Stimulated activated CD8-positive, alpha-beta memory T cell treated with anti-CD3 and anti-CD28 coated beads, Interleukin-15, amount 100 ng/mL, for 4 hours (primary cell): ENCODE measurements around the gene RNASE1.
"Not testable (repeated sequence)": the region's sequence is repeated elsewhere in the genome, so short reads cannot be mapped to it uniquely, and the experiment has no call there.

ENCODE experiments used
- DNase-seq, 2 donors: peaks; one replicate each; pipeline ENCODE4 v3.0.0-alpha.2; 2020; ENCODE audit warnings: low read depth in 2 of 2

RNASE1 gene

GRCh38 chr14:20802341-20803084 is at the start of gene RNASE1:
Gene RNASE1 (minus strand): TSS chr14:20802844. CDS start chr14:20802068, 776 bp downstream.
- DNase-seq: no peak

- DNase-seq: no peak
These were observed 46.4 kb upstream of the RNASE1 start for GRCh38 chr14:20848955-20849570.

- no peak for DNase-seq
These were observed 45.8 kb upstream of the RNASE1 start for GRCh38 chr14:20848316-20848954.

GRCh38 chr14:20846560-20846959 is 43.9 kb upstream of the RNASE1 start:
- no peak for DNase-seq

GRCh38 chr14:20841096-20841495 is 38.5 kb upstream of the RNASE1 start:
- DNase-seq: no peak

- DNase-seq: no peak
These were observed 35.2 kb upstream of the RNASE1 start for GRCh38 chr14:20837831-20838230.

GRCh38 chr14:20836668-20837338 is 34.2 kb upstream of the RNASE1 start:
- DNase-seq: no peak

GRCh38 chr14:20834899-20835298 is 32.3 kb upstream of the RNASE1 start:
- DNase-seq: no peak

- DNase-seq: no peak
These were observed 28.2 kb upstream of the RNASE1 start for GRCh38 chr14:20830831-20831230.

- DNase-seq: not testable (repeated sequence)
These were observed 25.5 kb upstream of the RNASE1 start for GRCh38 chr14:20828024-20828694.

- DNase-seq: no peak
These were observed 24.7 kb upstream of the RNASE1 start for GRCh38 chr14:20827326-20827725.

- not testable (repeated sequence) for DNase-seq
These were observed 24.0 kb upstream of the RNASE1 start for GRCh38 chr14:20826666-20827065.

- DNase-seq: no peak
These were observed 21.2 kb upstream of the RNASE1 start for GRCh38 chr14:20823859-20824258.

- DNase-seq: not testable (repeated sequence)
These were observed 19.0 kb upstream of the RNASE1 start for GRCh38 chr14:20821521-20822108.

GRCh38 chr14:20820063-20820904 is 17.6 kb upstream of the RNASE1 start:
- DNase-seq: no peak

- no peak for DNase-seq
These were observed 16.2 kb upstream of the RNASE1 start for GRCh38 chr14:20818861-20819260.

- DNase-seq: not testable (repeated sequence)
These were observed 13.3 kb upstream of the RNASE1 start for GRCh38 chr14:20815946-20816345.

GRCh38 chr14:20811986-20812975 is 9.6 kb upstream of the RNASE1 start:
- DNase-seq: no peak

GRCh38 chr14:20809917-20810316 is 7.3 kb upstream of the RNASE1 start:
- DNase-seq: no peak
